ENCODE results near the gene UQCRQ.

UQCRQ gene

DNA sequence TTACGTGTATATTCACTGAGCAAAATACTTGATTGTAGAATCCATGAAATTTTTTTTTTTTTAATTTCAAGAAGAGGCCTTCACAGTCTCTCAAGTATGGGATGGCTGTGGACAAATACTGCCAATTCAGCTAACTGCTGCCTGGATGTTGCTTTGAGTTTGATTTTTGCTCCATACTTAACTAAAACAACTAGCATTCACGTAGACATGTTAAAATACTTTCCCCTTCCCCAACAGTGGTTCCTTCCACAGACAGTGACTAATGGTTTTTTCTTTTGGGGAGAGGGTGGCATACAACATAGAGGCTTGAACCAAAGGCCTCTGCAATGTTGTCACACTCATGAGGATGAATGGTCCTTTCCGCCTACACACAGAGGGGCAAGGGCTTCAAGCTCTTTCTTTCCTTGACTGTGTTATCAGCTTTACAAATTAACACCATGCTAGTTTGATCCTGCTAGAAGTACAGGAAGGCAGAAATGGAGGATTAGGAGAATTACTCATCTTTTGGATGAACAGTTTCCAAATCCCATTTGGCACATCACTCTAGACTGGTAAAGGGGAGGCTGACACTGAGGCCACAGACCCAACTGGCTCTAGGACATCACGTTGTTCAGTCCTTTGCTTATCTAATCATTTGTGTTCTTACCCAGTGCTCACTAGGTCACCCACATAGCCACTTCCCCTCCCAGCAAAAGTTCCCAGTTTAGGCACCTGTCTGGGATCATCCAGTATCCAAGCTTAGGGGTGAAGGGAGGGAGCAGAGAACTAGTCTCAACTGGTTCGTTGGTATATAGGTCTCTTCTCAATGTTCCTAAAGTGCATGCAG lies 5.2 kb downstream of the UQCRQ start:
- no peak for DNase-seq (ENCODE audit: low spot score)

- DNase-seq (ENCODE audit: low spot score), result no peak
Measured at GRCh38 chr5:132872788-132873118, 6.3 kb downstream of the UQCRQ start.

- DNase-seq (ENCODE audit: low spot score), result no peak
Measured at GRCh38 chr5:132873119-132873929, 6.9 kb downstream of the UQCRQ start, which contains the start of gene LEAP2. Gene LEAP2, plus strand, starts transcription at chr5:132873668. Its CDS starts 27 bp downstream, at chr5:132873695.

GRCh38 chr5:132873930-132874271 lies 7.5 kb downstream of the UQCRQ start:
- no peak for DNase-seq (ENCODE audit: low spot score)

DNA sequence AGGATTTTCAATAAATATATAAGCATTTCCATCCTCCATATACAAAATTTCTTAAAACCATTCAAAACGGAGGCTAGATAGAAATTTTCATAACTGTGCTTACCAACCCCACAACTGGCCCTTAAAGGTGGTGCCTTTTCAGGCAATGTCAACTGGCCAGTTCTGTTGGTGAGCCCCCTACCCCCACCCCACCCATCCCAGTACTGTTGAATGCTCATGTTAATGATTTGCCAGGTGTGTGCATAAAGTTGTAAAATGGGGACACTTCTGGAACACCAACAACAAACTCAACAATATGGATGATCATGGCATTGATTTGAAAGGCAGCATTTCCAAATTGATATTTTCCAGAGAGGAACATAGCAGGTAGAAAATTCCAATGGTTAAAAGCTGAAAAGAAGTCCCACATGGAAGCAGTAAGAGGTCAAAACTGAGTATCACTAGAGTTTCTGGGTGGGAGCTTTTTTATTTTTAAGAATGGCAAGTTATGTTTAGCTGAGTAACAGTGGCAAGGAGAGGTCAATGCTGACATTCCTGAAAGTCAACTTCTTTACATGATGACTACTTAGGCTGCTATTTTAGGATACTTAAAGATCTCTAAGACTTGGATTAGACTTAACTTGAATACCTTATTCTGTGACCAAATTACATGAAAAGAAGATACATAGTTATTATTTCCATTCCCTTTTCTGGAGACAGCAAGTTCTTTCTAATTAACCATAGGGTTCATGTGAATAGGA lies 9.7 kb downstream of the UQCRQ start:
- DNase-seq (ENCODE audit: low spot score), result no peak

DNA sequence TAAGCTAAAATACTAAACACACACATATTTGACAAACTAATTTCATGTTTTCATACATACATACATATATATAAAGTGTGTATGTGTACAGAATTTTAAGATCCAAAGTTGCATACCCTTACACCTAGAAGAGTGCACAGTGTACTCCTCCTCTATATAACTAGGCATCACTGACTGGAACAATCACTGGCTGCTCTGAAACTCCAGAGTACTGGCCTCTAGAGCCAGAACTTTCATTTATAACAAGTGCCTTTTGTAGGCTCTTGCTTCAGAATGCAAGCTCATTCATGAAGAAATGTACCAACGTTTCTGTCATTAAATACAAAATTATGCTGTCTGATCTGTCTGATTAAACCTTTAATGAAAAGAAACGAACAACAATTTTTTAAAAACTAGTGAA lies 11.0 kb downstream of the UQCRQ start:
- DNase-seq (ENCODE audit: low spot score), result no peak

DNA sequence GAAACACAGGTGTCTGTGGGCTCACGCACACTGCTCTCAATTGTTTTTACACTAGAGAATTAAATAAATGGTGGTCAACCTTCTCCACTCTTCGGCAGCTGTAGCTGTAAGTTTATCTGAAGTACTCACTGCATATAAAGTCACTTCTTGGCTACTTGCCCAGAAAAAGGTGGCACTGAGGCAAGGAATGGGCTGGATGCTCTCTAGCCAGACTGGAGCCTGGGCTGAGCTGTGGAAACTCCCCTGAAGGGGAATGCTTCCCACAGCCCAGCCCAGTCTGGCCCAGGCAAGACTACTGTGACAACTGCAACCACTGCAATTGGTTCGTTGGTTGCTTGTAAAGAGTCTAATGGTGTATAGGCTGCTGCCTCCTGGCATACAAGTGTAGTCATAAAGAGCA lies 11.5 kb downstream of the UQCRQ start:
- DNase-seq (ENCODE audit: low spot score), result no peak

GRCh38 chr5:132883261-132883834 lies 16.9 kb downstream of the UQCRQ start:
- DNase-seq (ENCODE audit: low spot score), result peak; percentile 86

DNA sequence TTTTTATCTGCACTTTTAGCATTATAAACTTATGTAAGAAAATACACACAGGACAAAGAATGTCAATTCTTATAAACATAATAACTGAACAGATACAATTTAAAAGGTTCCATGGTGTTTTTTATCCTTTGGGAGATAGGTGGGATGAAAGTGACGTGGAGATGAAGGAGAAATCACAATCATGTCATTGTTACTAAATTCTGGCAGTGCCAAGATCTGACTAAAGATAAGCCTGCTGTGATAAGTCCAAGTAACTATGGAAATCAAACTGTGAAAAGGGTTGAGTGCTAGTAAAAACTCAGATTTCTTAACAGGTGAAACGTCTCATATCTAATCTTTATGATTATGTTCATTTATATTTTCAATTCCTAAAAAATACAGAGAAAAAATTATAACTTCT lies 18.1 kb downstream of the UQCRQ start:
- DNase-seq (ENCODE audit: low spot score), result no peak

GRCh38 chr5:132886064-132886823 lies 19.8 kb downstream of the UQCRQ start:
- no peak for DNase-seq (ENCODE audit: low spot score)

GRCh38 chr5:132887283-132887682 lies 20.8 kb downstream of the UQCRQ start:
- no peak for DNase-seq (ENCODE audit: low spot score)

DNA sequence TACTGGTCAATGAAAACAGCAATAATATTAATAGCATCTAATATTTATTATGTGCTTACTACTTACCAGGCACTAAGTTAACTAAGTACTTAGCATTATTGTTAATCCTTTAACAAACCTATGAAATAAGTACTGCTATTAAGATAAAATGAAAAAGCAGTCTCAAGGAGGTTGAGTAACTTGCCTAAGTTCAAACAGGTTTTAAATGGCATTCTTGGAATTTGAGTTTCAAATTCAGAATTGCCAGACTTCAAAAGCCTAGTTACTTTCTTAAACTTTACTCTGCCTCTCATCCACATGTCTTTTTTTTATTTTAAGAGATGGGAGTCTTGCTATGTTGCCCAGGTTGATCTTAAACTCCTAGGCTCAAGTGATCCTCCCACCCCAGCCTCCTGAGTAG lies 23.1 kb downstream of the UQCRQ start:
- no peak for DNase-seq (ENCODE audit: low spot score)

DNA sequence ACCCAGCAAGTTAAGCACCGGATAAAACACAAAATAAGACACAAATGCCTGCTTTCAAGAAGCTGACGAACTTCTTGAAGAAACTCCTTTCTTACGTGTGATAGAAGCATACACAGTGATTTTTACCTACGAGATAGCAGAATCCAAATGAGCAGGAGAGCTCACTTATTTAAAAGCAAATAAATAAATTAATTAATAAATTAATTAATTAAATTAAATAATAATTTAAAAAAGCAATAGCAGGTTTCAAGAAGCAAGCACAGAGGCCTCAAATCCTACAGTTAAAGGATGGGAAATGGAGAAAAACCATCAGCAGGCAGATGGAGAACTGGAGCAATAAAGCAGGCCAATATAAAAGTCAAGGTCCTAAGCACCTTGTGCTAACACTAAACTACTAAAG lies 24.4 kb downstream of the UQCRQ start:
- no peak for DNase-seq (ENCODE audit: low spot score)

- DNase-seq (ENCODE audit: low spot score), result no peak
Measured at GRCh38 chr5:132895719-132896305, 29.4 kb downstream of the UQCRQ start.

DNA sequence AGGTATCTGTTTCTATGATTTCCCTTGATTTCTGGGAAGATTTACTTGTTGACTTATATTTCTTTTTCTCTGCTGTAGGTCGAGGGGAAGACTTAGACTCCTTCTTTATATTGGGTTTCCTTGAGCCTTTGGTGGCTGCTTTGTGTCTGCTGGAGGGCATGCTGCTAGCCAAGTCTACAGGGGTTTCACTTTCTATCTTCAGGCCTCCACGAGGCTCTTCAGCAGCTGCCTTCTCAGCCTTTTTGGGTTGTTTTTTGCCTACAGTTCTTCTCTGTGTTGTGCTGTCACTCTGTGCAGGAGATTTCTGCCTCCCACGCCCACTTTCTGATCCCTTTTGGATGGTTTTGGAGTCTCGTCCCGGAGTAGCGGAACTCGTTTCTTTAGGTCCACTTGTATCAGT lies 30.2 kb downstream of the UQCRQ start:
- DNase-seq (ENCODE audit: low spot score), result no peak

DNA sequence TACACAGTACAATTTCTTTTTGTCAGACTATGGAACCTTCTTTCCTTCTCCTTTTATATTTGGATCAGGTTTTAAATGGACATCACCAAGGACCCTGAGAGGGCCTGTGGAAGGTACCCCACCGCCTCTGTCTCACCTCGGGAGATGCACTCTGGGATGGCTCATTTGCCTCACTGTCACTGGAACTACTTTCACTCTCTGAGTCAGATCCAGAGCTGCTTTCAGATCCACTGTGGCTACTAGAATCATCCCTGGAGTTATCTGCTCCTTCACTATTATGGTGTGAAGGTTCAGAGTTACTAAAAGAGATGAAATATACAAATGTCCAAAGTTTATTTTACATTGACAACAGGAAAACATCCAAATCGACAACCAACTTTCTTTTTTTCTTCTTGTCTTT lies 31.7 kb downstream of the UQCRQ start:
- no peak for DNase-seq (ENCODE audit: low spot score)

GRCh38 chr5:132901036-132901435 lies 34.6 kb downstream of the UQCRQ start:
- DNase-seq (ENCODE audit: low spot score), result no peak

DNA sequence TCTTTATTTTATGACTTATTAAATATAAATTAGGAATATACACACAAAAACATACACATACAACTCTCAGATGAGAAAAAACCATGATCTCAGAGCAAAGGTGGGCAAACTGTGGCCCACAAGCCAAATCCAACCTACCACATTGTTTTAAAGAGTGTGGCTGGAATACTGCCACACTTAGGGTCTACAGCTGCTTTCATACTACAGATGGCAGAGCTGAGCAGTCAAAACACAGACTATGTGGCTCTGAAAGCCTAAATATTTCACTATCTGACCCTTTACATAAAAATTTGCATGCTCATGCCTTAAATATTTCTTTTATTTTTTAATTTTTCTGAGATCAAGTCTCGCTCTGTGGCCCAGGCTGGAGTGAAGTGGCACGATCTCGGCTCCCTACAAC lies 35.3 kb downstream of the UQCRQ start:
- no peak for DNase-seq (ENCODE audit: low spot score)

DNA sequence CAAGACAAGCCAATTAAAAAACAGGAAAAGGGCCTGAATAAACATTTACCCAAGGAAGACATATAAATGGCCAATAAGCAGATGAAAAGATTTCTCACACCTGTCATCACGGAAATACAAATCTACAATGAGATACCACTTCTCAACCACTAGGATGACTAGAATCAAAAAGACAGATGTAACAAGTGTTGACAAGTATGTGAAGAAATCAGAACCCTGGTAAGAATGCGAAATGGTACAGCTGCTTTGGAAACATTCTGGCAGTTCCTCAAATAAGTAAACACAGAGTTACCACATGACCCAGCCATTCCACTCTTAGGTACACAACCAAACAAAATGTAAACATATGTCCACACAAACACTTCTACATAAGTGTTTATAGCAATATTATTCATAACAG lies 39.5 kb downstream of the UQCRQ start:
- no peak for DNase-seq (ENCODE audit: low spot score)

- DNase-seq (ENCODE audit: low spot score), result no peak
Measured at GRCh38 chr5:132907161-132907560, 40.7 kb downstream of the UQCRQ start.

- no peak for DNase-seq (ENCODE audit: low spot score)
Measured at GRCh38 chr5:132909702-132910101, 43.3 kb downstream of the UQCRQ start.

All from SW480 (cell line).